Neural cell (in vitro differentiated cells): ENCODE measurements around the gene VASH1. TPM values are rescaled to one million over a fixed set of nuclear protein-coding genes. Genes with fewer than 3 reads are reported as not detected.

ENCODE experiments used
- H2AFZ ChIP-seq: fragments of 200-600, 300-800 bp; sonication (generic), shearing (Covaris generic); 2 replicates; pipeline ENCODE4 v1.6.0; 2014; ENCODE audit warnings: low read depth, mild to moderate bottlenecking, antibody characterized with exemption, low read length, moderate library complexity
- H3F3A ChIP-seq: fragments of 200-600 bp; shearing (Covaris generic); 2 replicates; pipeline ENCODE4 v1.6.1; 2016; ENCODE audit warnings: mild to moderate bottlenecking, moderate library complexity, mixed read lengths, antibody characterized with exemption, low read length; ENCODE audit not compliant: insufficient read depth, poor library complexity, severe bottlenecking
- H3K27ac ChIP-seq: fragments of 200-600, 300-800 bp; sonication (generic), shearing (Covaris generic); 2 replicates; pipeline ENCODE4 v1.5.1; 2014; ENCODE audit warnings: mild to moderate bottlenecking, low read length, moderate library complexity
- H3K27me3 ChIP-seq: fragments of 300-800, 200-600 bp; sonication (generic), shearing (Covaris generic); 2 replicates; pipeline ENCODE4 v1.6.0; 2014; ENCODE audit warnings: mild to moderate bottlenecking, low read depth, low read length, moderate library complexity; ENCODE audit not compliant: insufficient read depth
- H3K36me3 ChIP-seq: fragments of 300-800, 200-600 bp; sonication (generic), shearing (Covaris generic); 2 replicates; pipeline ENCODE4 v1.5.1; 2014; ENCODE audit warnings: mild to moderate bottlenecking, antibody characterized with exemption, low read length, moderate library complexity; ENCODE audit not compliant: insufficient read depth
- H3K4me2 ChIP-seq: fragments of 300-800, 200-600 bp; sonication (generic), shearing (Covaris generic); 2 replicates; pipeline ENCODE4 v1.6.0; 2014; ENCODE audit warnings: mild to moderate bottlenecking, low read length
- H3K4me3 ChIP-seq: fragments of 300-800, 200-600 bp; sonication (generic), shearing (Covaris generic); 2 replicates; pipeline ENCODE4 v1.5.1; 2014; ENCODE audit warnings: mild to moderate bottlenecking, low read length, moderate library complexity
- H3K79me2 ChIP-seq: fragments of 200-600 bp; shearing (Covaris generic); replicated peaks from 2 replicates; pipeline ENCODE4 v1.6.0; 2014; ENCODE audit warnings: mild to moderate bottlenecking, low read length, moderate library complexity; ENCODE audit not compliant: insufficient read depth
- H3K9ac ChIP-seq: fragments of 300-800, 200-600 bp; sonication (generic), shearing (Covaris generic); 2 replicates; pipeline ENCODE4 v1.6.1; 2016; ENCODE audit warnings: mild to moderate bottlenecking, low read length, mixed read lengths
- H3K9me2 ChIP-seq: fragments of 200-600 bp; shearing (Covaris generic); 2 replicates; pipeline ENCODE4 v1.6.1; 2016; ENCODE audit warnings: mild to moderate bottlenecking, low read length, mixed read lengths; ENCODE audit not compliant: insufficient read depth
- H3K9me3 ChIP-seq: fragments of 200-600, 300-800 bp; sonication (generic), shearing (Covaris generic); 2 replicates; pipeline ENCODE4 v1.6.1; 2016; ENCODE audit warnings: mild to moderate bottlenecking, mixed run types, low read length, moderate library complexity, mixed read lengths
- H4K20me1 ChIP-seq: fragments of 200-600 bp; shearing (Covaris generic); 2 replicates; pipeline ENCODE4 v1.6.1; 2016; ENCODE audit warnings: mild to moderate bottlenecking, mixed run types; ENCODE audit not compliant: insufficient read depth
- EP300 ChIP-seq: fragments of 450-650 bp; conservative IDR thresholded peaks from 2 replicates; pipeline ENCODE4 v1.6.1; 2014; ENCODE audit warnings: antibody characterized with exemption, mild to moderate bottlenecking, moderate library complexity; ENCODE audit not compliant: poor library complexity, severe bottlenecking
- EZH2 ChIP-seq: fragments of 200-600, 300-800 bp; shearing (Covaris generic), sonication (generic); IDR thresholded peaks from 2 replicates; pipeline ENCODE4 v1.6.1; 2014; ENCODE audit warnings: antibody characterized with exemption, low read length, borderline replicate concordance, mild to moderate bottlenecking; ENCODE audit not compliant: insufficient read depth, poor library complexity, severe bottlenecking
- MXI1 ChIP-seq: fragments of 450-650 bp; conservative IDR thresholded peaks from 2 replicates; pipeline ENCODE4 v1.6.1; 2014; ENCODE audit warnings: antibody characterized with exemption, mild to moderate bottlenecking; ENCODE audit not compliant: poor library complexity, severe bottlenecking
- POLR2AphosphoS5 ChIP-seq: IDR thresholded peaks from 2 replicates; pipeline ENCODE4 v1.6.1; 2012
- RAD21 ChIP-seq: fragments of 450-650 bp; conservative IDR thresholded peaks from 2 replicates; pipeline ENCODE4 v1.6.1; 2014; ENCODE audit warnings: antibody characterized with exemption, mild to moderate bottlenecking, moderate library complexity
- REST ChIP-seq: IDR thresholded peaks from 2 replicates; pipeline ENCODE4 v1.6.1; 2012; ENCODE audit warnings: borderline replicate concordance
- SMC3 ChIP-seq: fragments of 450-650 bp; conservative IDR thresholded peaks from 2 replicates; pipeline ENCODE4 v1.6.1; 2014; ENCODE audit warnings: antibody characterized with exemption, mild to moderate bottlenecking, moderate library complexity; ENCODE audit not compliant: poor library complexity
- TAF1 ChIP-seq: IDR thresholded peaks from 2 replicates; pipeline ENCODE4 v1.6.1; 2012; ENCODE audit warnings: low read depth
- polyA plus RNA-seq: library from polyadenylated mRNA; depleted of rRNA; stranded (reverse); fragments of >200 nt; gene quantifications from 2 replicates; pipeline ENCODE4 v1.2.3, GENCODE V29; 2014
- TF ChIP-seq, protein P1 (sequence below): fragments of 450-650 bp; IDR thresholded peaks from 2 replicates; pipeline ENCODE4 v1.5.1; 2014; ENCODE audit warnings: antibody characterized with exemption, mild to moderate bottlenecking, moderate library complexity; ENCODE audit not compliant: poor library complexity, severe bottlenecking

Gene VASH1
- polyA plus RNA-seq, 1 donor from 2014 or later = 26.8 TPM

DNA sequence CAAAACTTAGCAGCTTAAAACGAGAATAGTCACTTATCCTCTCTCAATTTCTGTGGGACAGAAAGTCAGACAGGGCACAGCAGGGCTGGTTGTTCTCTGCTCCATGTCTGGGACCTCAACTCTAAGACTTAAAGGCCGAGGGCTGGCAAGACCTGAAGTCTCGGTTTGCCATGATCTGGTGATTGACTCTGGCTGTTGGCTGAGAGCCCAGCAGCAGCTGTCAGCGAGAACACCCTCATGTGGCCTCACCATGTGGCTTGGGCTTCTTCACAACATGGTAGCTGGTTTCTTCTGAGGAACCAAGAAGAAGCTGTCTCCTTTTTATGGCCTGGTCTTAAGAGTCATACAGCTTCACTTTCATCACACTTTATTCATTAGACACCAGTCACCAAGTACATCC, 1.7 kb upstream of the VASH1 start:
- Histone ChIP-seq H3K79me2 (peaks cover 24% of the 10 kb centered on the region), H3K9me2 (no peaks in the 10 kb centered on the region), H3K27me3 (no peaks in the 10 kb centered on the region), H4K20me1 (no peaks in the 10 kb centered on the region), H3K27ac (no peak overlapping the region), H3K4me2 (no peak overlapping the region), H2AFZ (no peak overlapping the region), H3K9me3 (no peaks in the 10 kb centered on the region), H3K9ac (no peak overlapping the region), H3F3A (no peaks in the 10 kb centered on the region), H3K36me3 (no peaks in the 10 kb centered on the region), H3K4me3 (no peak overlapping the region)
- TF ChIP-seq POLR2AphosphoS5 = no peak
- TF ChIP-seq EZH2 = no peak
- TF ChIP-seq MXI1 = no peak
- TF ChIP-seq SMC3 = no peak
- TF ChIP-seq, protein P1, sequence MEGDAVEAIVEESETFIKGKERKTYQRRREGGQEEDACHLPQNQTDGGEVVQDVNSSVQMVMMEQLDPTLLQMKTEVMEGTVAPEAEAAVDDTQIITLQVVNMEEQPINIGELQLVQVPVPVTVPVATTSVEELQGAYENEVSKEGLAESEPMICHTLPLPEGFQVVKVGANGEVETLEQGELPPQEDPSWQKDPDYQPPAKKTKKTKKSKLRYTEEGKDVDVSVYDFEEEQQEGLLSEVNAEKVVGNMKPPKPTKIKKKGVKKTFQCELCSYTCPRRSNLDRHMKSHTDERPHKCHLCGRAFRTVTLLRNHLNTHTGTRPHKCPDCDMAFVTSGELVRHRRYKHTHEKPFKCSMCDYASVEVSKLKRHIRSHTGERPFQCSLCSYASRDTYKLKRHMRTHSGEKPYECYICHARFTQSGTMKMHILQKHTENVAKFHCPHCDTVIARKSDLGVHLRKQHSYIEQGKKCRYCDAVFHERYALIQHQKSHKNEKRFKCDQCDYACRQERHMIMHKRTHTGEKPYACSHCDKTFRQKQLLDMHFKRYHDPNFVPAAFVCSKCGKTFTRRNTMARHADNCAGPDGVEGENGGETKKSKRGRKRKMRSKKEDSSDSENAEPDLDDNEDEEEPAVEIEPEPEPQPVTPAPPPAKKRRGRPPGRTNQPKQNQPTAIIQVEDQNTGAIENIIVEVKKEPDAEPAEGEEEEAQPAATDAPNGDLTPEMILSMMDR = no peak
- TF ChIP-seq EP300 = no peak
- no peak for TF ChIP-seq REST
- no peak for TF ChIP-seq RAD21
- TF ChIP-seq TAF1 = no peak

GRCh38 chr14:76760331-76761135, 735 bp upstream of the VASH1 start:
- H3K27me3 ChIP-seq = no peaks in the 10 kb centered on the region
- TF ChIP-seq, protein P1 = no peak
- TF ChIP-seq MXI1 (no peak), POLR2AphosphoS5 (no peak), TAF1 (no peak), EZH2 (no peak), SMC3 (no peak), EP300 (no peak), REST (no peak), RAD21 (no peak)
- H3K9me2 ChIP-seq = no peaks in the 10 kb centered on the region
- H3K4me3 ChIP-seq = peak overlapping the region; percentile 93
- H3F3A ChIP-seq = no peaks in the 10 kb centered on the region
- peak overlapping the region; percentile 54 for H2AFZ ChIP-seq
- peak overlapping the region; percentile 62 for H3K27ac ChIP-seq
- H3K36me3 ChIP-seq = no peaks in the 10 kb centered on the region
- peak overlapping the region; percentile 94 for H3K4me2 ChIP-seq
- H4K20me1 ChIP-seq = no peaks in the 10 kb centered on the region
- H3K79me2 ChIP-seq = peaks cover 25% of the 10 kb centered on the region
- peak overlapping the region; percentile 87 for H3K9ac ChIP-seq
- H3K9me3 ChIP-seq = no peaks in the 10 kb centered on the region
